GM18858 (cell line): ENCODE results near the gene HOXA3.

ENCODE experiments used
- ATAC-seq: cut with Tn5 transposase; IDR thresholded peaks from one replicate; pipeline ENCODE4 v1.9.1; 2021; ENCODE audit not compliant: unreplicated experiment

The HOXA3 gene

GRCh38 chr7:27106181-27106900 is 46.0 kb downstream of the HOXA3 start:
- no peak for ATAC-seq

- no peak for ATAC-seq
Observed at GRCh38 chr7:27105301-27106031, 46.9 kb downstream of the HOXA3 start.

- ATAC-seq = no peak
Observed at GRCh38 chr7:27104341-27105058, 47.9 kb downstream of the HOXA3 start.

- no peak for ATAC-seq
Observed at GRCh38 chr7:27103489-27104226, 48.7 kb downstream of the HOXA3 start.

GRCh38 chr7:27102581-27103442 is 49.6 kb downstream of the HOXA3 start, which contains the start of gene HOXA2:
Gene HOXA2, minus strand, starts transcription at chr7:27102683. Its CDS starts 183 bp downstream, at chr7:27102500.
- ATAC-seq = no peak

GRCh38 chr7:27101957-27102580 is 50.3 kb downstream of the HOXA3 start:
- ATAC-seq = no peak

GRCh38 chr7:27101171-27101956 is 51.0 kb downstream of the HOXA3 start:
- no peak for ATAC-seq

- ATAC-seq = no peak
Observed at GRCh38 chr7:27100694-27101170, 51.7 kb downstream of the HOXA3 start.

- ATAC-seq = no peak
Observed at GRCh38 chr7:27099453-27100370, 52.7 kb downstream of the HOXA3 start.

GRCh38 chr7:27098578-27099451 is 53.6 kb downstream of the HOXA3 start:
- ATAC-seq = no peak

- ATAC-seq = no peak
Observed at GRCh38 chr7:27097686-27098577, 54.5 kb downstream of the HOXA3 start.

GRCh38 chr7:27096768-27097514 is 55.4 kb downstream of the HOXA3 start:
- ATAC-seq = no peak

GRCh38 chr7:27095897-27096767 is 56.3 kb downstream of the HOXA3 start, which contains the start of gene HOXA1:
Gene HOXA1, minus strand, starts transcription at chr7:27096000. Its CDS starts 88 bp downstream, at chr7:27095912.
- ATAC-seq = peak; percentile 86
